ENCODE measurements around the gene SLC36A1.
"Not testable (repeated sequence)": the region's sequence is repeated elsewhere in the genome, so short reads cannot be mapped to it uniquely, and the experiment has no call there.

SLC36A1 gene

GRCh38 chr5:151491062-151491461, 43.7 kb downstream of the SLC36A1 start:
- DNase-seq: no peak

DNA sequence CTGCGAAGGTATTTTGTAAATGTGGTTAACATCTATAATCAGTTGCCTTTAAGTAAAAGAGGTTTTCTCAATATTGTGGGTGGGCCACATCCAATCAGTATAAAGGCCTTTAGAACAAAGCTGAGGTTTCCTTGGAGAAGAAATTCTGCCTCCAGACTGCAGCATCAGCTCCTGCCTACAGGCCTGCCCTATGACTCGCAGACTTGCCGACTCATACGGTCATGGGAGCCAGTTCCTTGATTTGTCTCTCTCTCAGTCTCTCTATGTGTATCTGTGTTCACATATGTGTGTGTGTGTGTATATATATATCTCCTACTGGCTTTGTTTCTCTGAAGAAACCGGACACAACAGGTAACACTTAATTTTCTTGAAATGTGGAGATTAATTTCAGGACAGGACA, 45.3 kb downstream of the SLC36A1 start:
- DNase-seq: no peak

DNA sequence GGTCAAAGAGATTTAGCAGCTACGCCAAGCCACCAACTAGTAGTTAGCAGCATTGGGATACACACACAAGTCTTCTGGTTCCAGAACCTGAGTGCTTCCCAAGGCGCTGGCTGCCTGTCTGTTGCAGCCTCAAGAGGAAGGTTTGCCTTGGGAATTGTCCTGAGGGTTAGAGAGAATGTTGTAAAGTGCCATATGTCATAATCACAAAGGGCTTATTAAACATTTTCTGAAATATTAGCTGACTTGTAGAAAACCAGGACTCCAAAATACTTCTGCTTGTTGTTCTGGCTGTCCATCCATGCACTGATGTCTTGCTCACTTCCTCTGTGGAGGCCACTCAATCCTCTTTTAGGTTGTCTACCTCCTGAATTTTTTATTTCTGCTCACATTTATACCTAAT, 46.3 kb downstream of the SLC36A1 start:
- DNase-seq: no peak

GRCh38 chr5:151495320-151495719, 47.9 kb downstream of the SLC36A1 start:
- no peak for DNase-seq

- DNase-seq: no peak
Observed at GRCh38 chr5:151496041-151496484, 48.7 kb downstream of the SLC36A1 start.

DNA sequence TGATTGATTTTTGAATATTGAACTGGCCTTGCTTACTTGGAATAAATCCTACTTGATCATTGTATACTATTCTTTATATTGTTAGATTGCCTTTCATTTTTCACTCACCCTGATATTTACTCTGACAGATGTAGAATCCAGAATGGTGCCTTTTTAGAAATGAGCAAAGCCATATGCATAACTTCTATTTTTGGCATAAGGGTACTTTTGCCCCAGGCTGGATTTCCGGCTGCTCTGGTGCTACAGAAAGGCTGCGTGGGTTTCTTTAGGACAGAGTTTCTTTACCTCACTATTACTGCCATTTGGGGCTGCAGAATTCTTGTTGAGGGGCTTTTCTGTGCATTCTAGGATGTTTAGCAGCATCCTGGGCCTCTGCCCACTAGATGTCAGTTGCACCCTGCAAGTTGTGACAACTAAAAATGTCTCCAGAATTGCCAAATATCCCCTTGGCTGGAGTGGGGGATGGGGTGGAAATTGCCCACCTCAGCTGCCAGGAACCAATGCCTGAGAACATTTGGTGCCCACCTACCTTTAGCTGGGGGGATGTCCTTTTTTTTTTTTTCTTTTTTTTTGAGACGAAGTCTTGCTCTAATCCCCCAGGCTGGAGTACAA, 50.1 kb downstream of the SLC36A1 start:
- DNase-seq: no peak

- DNase-seq: no peak
Observed at GRCh38 chr5:151498395-151499155, 51.2 kb downstream of the SLC36A1 start.

DNA sequence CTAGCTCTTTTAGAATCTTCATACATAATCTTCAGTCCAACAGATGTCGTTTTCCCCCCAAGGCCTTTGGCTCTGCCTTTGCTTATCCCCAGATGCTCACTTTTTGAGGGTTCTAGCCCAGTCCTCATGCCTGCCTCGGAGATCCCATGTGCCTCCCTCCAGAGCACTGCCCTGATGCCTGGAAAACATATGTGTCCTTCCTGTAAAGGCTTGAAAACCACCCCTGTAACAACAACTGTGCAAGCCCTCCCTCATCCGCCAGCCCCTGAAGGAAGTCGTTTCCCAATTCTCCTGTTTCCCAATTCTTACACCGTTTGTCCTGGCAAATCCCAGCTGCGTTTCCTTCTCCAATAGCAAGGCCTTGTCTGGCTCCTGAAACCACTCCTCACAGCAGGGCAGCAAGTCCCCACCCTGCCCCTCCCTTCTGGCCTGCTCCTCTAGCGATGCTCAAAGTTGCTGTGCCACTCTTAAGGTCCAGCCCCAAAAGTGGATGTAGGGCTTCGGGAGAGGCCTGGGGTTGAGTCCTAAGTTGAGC, 52.2 kb downstream of the SLC36A1 start:
- no peak for DNase-seq

- no peak for DNase-seq
Observed at GRCh38 chr5:151504006-151504405, 56.6 kb downstream of the SLC36A1 start.

- not testable (repeated sequence) for DNase-seq
Observed at GRCh38 chr5:151508308-151508707, 60.9 kb downstream of the SLC36A1 start.

DNA sequence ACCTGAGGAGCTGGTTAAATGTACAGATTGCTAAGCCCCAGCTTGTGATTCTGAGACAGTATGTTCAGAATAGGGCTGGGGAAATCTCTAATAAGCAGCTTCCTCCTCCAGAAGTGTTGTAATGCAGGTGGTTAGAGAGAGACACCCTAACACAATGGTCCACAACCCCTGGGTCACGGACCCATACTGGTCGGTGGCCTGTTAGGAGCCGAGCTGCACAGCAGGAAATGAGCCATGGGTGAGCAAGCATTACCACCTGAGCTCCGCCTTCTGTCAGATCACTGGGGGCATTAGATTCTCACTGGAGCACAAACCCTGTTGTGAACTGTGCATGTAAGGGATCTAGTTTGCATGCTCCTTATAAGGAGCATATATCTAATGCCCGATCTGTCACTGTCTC, 61.8 kb downstream of the SLC36A1 start:
- DNase-seq: no peak

GRCh38 chr5:151509836-151510235, 62.4 kb downstream of the SLC36A1 start:
- DNase-seq: no peak

GRCh38 chr5:151517122-151517920, 69.9 kb downstream of the SLC36A1 start:
- no peak for DNase-seq

DNA sequence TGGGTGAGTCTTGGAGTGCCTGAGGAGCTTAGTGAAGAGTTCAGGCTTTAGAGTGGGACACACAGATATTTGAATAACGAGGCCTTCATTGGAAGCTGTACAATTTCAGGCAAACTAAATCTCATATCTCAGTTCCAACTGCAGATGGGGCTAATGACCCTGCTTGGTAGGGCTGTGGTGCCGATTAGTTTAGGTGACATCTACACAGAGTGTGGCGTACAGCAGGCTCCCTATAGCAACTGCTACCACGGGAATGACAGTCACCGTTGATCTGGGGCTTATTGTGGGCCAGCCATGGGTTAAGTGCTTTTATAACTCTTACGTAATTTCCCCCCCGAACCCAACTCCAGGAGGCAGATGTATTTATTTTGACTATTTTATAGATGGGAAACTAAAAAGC, 72.9 kb downstream of the SLC36A1 start:
- no peak for DNase-seq

GRCh38 chr5:151522226-151522625, 74.8 kb downstream of the SLC36A1 start:
- DNase-seq: no peak

GRCh38 chr5:151523335-151523734, 75.9 kb downstream of the SLC36A1 start:
- no peak for DNase-seq

DNA sequence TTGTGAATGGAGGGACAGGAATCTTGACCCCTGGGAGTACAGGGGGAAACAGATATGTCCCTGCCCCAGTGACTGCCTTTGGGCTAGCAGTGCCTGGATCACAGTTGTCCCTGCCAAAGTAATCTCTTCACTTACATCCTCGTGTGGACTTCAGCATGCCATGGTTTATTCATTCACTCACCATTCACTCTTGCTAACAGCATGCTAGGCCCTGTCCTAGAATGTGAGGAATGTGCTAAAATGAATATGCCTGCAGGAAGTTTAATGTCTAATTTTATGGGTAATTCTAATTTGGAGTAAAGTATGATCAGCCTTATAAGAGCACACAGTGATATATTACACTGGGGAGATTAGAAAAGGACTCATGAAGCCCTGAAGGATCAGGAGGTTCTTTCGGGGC, 80.8 kb downstream of the SLC36A1 start:
- DNase-seq: no peak

DNA sequence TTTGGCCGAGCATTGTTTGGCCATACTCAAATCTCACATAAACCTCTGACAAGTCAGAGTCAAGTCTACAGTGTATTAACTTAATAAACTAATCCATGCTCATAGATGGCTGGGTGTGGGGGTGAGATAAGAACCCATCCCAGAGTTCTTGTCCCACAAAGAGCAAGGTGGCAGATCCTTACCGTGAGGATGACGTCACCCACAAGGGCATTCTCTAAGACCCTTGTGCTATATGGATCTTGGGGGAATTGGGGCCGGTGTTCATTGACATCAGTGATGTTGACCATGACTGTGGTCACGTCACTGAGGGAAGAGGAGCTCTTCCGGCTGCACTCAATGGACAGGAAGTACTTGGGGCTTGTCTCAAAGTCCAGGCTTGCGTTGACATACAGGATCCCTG, 81.6 kb downstream of the SLC36A1 start:
- no peak for DNase-seq

- DNase-seq: no peak
Observed at GRCh38 chr5:151531581-151531980, 84.2 kb downstream of the SLC36A1 start.

- DNase-seq: no peak
Observed at GRCh38 chr5:151532416-151532815, 85.0 kb downstream of the SLC36A1 start.

DNA sequence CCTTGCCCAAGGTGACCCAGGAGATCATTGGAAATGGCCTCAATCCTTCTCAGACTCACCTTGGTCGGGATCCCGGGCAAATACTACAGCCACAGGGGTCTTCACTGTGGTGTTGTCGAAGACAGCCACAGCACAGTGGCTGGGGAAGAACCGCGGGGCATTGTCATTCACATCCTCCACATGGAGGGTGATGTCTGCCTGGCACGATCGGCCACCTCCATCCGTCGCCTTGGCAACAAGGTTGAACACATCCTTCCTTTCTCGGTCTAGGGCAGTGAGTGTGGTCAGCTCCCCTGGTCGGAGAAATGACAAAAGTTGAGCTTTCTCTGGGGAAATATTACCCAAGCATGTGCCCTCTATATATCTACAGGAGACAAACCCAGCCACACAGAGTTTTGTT, 86.9 kb downstream of the SLC36A1 start:
- no peak for DNase-seq

GRCh38 chr5:151537044-151537443, 89.6 kb downstream of the SLC36A1 start:
- no peak for DNase-seq

- no peak for DNase-seq
Observed at GRCh38 chr5:151541571-151541970, 94.2 kb downstream of the SLC36A1 start.
